HG02759 (cell line): ENCODE results near the gene AIP.
"Not testable (repeated sequence)": the region's sequence is repeated elsewhere in the genome, so short reads cannot be mapped to it uniquely, and the experiment has no call there.

Experiments
- ATAC-seq: cut with Tn5 transposase; IDR thresholded peaks from one replicate; pipeline ENCODE4 v1.9.1; 2021; ENCODE audit warnings: mild to moderate bottlenecking, moderate library complexity; ENCODE audit not compliant: unreplicated experiment

The AIP gene

GRCh38 chr11:67448220-67448609, 34.6 kb upstream of the AIP start:
- no peak for ATAC-seq

DNA sequence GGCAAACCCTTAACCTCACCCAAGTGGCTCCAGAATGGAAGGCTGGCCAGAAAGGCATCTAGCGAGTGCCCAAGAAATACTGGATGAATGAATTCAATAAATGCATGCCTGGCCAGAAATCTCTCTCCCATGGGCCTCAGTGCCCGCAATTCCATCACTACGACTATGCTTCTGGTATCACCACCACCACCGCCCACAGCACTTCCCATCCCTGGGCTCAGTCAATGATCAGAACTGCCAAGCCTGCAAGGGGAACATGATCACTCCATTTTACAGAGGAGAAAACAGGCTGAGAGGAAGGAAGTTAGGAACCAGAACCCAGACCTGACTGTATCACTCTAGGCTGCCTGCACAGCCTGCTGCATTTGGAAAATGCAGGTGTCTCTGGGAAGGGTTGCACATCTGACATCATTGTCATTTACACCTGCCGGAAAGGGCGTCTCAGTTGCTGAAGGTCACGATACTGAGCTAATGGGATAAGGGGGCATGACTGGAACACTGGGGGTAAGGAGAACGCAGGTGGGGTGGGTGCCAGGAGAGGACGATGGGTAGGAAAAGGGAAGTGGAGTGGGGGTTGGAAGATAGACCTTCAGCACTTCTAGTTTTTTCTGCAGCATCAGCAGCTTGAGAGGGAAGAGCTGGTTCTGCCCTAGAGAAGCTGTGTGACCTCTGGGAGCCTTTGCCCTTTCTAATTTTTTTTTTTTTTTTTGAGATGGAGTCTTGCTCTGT, 33.5 kb upstream of the AIP start:
- ATAC-seq = no peak

DNA sequence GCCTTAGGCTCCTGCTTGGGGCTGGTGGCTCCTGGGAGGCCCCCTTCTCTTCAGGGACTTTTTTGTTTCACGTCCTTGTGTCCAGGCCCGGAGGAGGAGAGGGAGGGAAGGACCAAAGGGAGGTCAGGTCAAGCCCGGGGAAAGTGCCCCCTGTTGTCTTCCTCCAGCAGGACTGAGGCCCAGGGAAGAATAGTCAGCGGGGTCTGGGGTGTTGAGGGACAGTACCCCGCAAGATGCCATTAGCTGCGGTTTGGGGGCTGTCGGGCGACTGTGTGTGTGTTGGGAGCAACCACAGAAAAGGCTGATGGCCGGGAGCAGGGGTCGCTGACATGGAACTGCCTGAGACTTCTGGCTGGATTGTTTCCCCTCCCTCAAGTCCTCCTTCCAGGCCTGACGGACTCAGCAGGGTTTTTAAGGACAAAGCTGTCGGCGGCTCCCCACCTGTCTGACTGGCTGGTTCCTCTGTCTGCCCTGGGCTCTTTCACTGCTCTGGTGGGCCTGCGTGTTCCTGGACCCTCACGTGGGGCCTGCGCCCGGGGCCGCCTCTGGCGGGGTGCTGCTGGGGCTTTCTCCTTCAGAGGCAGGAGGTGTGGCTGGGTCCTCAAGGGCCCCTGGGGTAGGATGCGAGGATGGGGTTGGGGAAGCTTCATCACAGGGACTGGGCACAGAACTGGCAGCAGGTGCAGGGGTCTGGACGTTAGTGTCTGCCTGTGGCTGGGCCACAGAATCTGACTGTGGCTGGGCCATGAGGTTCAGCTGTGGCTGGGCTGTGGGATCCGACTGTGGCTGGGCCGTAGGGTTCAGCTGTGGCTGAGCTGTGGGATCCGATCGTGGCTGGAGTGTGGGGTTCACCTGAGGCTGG, 31.8 kb upstream of the AIP start:
- ATAC-seq = no peak

- ATAC-seq = no peak
Measured at GRCh38 chr11:67451658-67451976, 31.2 kb upstream of the AIP start.

GRCh38 chr11:67452141-67452952, 30.5 kb upstream of the AIP start, which contains the start of gene GPR152:
Gene GPR152 (minus strand): TSS chr11:67452729. CDS start chr11:67452724, 5 bp downstream.
- ATAC-seq = no peak

DNA sequence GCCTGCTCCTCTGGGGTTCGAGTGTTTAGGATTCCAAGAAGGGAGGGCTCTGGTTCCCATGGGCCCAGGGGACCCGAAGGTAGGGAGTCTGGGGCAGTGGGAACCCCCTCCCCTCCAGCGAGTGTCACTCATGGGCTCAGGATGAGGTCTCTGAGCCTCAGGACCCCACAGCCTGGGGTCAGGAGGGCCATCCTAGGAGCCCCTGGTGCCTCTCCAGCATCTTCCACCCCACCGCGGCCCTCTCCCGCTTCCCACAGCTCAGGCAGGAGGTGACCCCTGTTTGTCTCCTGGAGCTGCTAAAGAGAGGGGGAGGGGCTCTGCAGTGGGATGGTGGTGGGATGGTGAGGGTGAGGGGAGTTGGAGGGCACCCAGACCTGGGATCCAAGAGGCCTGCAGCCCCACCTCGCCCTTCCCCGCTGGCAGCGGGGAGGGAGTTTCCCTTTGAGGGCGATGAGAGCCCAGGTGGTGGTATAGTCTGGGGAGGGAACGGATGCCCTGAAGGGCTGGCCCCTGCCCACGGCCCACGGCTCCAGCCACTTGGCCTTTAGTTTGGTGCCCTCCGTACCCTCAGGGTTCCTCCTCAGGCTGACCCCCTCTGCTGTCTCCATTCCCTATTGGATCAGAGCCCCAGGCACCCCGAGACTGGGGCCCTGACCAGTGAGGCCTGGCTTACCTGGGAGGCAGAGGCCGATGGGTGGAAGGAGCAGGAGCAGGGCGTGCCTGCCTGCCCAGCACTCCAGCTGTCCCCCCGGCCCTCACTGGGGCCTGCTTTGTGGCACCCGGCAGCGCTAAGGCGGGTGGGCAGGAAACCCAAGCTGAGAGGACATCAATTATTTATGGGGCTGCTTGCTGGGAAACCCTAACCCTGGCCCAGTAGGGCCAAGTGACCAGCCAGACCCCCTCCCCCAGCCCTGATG, 28.8 kb upstream of the AIP start:
- no peak for ATAC-seq

DNA sequence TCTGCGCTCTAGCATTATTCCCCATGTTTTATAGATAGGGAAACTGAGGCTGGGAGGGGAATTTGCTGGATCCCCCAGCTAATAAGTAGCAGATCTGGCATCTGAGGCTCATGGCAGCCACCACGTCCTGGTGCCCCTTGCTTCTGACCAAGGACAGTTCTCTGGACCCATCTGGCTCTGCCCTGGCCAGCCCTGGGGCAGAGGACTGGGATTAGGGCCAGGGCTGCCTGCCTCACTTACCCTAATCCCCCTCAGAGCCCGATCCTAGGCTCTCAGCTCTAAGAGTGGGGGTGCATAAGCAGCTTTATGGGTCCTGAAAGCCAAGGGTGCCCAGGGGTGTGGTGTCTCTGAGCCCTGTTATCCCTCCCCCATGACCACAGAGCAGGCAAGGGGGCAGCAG, 27.8 kb upstream of the AIP start, which contains the start of gene CABP4:
Gene CABP4, plus strand, starts transcription at position 301 of the 400 bp plus-strand sequence. Its CDS starts 70 bp downstream, at position 371.
- no peak for ATAC-seq

- no peak for ATAC-seq
Measured at GRCh38 chr11:67456068-67456705, 26.6 kb upstream of the AIP start.

GRCh38 chr11:67457453-67457852, 25.4 kb upstream of the AIP start:
- ATAC-seq = no peak

- no peak for ATAC-seq
Measured at GRCh38 chr11:67458266-67458665, 24.6 kb upstream of the AIP start.

DNA sequence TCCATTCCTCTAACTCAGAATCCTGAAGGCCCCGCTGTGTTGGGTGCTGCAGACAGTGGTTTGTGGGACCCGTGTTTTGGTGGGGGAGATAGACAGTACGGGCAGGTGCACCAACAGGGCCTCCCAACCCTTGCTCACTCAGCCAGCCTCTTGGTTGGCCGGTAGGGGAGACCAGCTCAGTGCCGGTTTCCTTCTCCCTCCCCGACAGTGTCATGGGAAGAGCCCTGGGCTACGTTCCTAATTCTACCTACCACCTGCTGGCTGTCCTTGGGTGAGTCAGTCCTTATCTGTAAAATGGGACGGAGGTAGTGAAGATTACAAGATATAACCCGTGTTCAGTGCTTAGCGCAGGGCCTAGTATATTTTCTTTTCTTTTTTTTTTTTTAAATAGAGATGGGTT, 19.6 kb upstream of the AIP start:
- ATAC-seq = no peak

GRCh38 chr11:67463680-67464410, 19.0 kb upstream of the AIP start:
- no peak for ATAC-seq

DNA sequence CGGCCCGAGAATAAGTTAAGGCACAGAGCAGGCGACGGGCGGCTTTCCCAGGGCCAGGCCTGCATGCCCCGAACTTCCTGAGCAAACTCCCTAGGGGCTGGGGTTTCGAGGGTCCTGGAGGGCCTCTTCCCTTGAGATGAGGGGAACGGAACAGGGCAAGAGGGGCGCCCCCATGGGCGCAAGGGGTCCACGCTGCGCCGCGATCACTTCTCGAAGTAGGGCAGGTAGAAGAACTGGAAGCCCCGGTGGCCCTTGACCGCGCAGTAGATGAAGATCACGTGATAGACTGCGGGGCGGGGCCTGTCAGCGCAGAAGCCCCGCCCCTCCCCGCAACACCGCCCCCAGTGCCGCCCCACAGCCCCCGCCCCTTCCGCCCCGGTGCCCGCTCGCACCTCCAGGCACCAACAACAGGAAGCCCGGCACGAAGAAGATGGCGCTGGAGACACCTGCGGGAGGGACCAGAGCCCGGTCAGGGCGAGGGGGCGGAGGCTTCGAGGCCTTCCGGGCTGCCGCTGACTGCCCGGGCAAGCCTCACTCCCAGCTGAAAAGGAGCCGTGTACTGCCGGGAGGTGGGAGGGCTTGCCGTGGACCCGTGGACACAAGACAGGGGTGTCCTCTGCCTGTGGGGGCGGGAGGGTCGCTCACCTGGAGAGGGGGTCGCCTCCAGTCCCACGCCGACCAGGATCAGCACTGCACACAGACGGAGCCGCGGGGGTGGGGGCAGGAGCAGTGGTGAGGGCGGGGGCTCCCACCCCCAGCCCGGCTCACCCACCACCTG, 18.2 kb upstream of the AIP start:
- peak; percentile 52 for ATAC-seq

DNA sequence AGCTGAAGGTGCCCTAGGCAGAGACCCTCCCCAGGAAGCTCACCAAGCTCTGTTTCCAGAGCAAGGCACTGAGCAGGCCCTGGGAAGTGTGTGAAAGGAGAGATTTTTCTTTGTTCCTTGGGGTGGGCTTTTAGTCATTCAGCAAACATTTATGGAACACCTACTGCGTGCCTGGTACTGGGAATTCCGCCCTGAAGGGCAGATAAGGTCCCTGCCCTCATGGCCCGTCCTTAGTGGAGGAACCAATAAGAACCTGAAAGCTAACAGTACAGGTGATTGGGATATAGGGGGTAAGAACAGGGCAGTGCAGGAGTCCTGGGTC, 17.7 kb upstream of the AIP start:
- no peak for ATAC-seq

DNA sequence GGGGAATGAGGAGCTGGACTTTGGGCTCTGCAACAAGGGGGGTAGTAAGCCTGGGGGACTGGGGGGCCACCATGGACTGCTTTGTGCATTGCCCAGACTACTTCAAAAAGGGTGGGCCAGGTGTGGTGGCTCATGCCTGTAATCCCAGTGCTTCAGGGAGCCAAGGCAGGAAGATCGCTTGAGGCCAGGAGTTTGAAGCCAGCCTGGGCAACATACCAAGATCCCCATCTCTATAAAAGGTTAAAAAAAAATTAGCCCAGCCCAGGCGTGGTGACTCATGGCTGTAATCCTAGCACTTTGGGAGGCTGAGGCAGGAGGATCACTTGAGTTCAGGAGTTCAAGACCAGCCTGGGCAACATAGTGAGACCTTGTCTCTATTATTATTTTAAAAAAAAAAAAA, 17.3 kb upstream of the AIP start:
- ATAC-seq = not testable (repeated sequence)

GRCh38 chr11:67466367-67466766, 16.5 kb upstream of the AIP start:
- no peak for ATAC-seq

DNA sequence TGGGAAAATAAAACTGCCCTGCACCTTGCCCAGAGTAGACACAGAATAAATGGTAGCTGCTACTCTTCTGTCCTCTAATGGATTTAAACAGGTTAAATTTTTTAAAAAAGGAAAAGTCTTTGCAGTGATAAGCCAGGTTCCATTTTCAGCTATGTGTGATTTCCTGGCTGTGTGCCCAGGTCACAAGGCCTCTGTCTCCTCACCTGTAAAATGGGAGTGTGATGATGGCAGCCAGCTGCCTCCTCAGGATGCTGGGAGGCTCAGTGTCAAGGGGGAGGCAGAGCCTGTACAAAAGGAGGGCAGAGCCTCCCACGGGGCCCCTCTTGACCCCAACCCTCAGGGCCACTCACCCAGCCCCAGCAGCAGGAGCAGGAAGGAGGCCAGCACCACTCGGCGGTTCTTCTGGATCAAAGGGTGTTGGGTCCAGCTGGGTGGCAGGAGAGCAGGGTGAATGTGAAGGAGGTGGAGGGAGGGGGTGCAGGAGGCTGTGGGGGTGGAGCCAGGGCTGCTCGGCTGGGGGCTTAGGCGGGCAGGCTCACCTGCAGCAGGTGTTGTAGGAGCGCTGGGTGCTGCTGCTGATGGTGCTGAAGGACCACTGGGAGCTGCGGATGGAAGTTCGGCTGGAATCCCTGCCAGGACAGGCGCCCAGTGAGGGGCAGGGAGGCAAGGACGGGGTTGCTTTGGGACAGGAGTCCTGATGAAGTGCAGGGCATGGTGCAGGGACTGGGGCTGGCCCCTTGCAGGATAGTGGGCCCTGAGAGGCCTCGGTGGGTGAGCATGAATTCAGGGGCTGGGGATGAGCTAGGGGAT, 15.7 kb upstream of the AIP start:
- ATAC-seq = no peak

DNA sequence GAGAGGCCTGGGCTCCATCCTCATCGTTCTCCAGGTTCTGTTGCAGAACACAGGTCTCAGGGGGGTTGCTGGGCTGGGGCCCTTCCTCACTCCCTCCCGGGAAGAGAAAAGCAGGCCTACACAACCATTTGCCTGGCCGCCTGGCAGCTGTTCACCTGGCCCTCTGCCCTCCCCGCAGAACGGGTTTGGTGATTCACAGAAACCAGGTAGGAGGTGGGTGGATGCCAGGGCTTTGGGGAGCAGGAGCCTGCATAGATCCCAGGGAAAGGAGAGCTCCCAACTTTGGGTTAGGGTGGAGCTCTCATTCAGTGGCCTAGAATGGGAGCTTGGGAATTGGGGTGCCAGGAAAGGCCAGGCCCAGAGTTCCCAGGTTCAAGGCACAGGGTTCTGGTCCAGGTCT, 14.8 kb upstream of the AIP start:
- ATAC-seq = no peak
